A549 (cell line): ENCODE measurements around the gene FLII.

Experiments
- BHLHE40 ChIP-seq: IDR thresholded peaks from 2 replicates; pipeline ENCODE4 v1.6.1; 2012; ENCODE audit warnings: low read depth, low read length, inconsistent platforms
- EP300 ChIP-seq, 2 experiments: fragments of >200 bp; sonication (Bioruptor Twin); formaldehyde crosslinking; IDR thresholded peaks; 2 replicates in 1 of 2; 3 replicates in 1 of 2; pipeline ENCODE4 v1.6.1; 2016 to 2017
- HDAC2 ChIP-seq: fragments of 200-600 bp; sonication (generic); IDR thresholded peaks from 2 replicates; pipeline ENCODE4 v1.6.1; 2016
- JUN ChIP-seq, 2 experiments: fragments of >200 bp; sonication (Bioruptor Twin); formaldehyde crosslinking; IDR thresholded peaks; 2 replicates in 1 of 2; 3 replicates in 1 of 2; pipeline ENCODE4 v1.6.1; 2016 to 2017
- POLR2A ChIP-seq: IDR thresholded peaks from 2 replicates; pipeline ENCODE4 v1.6.1; 2012; ENCODE audit warnings: mild to moderate bottlenecking, low read length
- POLR2AphosphoS2 ChIP-seq: conservative IDR thresholded peaks from 2 replicates; pipeline ENCODE4 v1.6.1; 2012; ENCODE audit warnings: low read length, improper control_type of control experiment, inconsistent platforms
- RAD21 ChIP-seq, 2 experiments: fragments of >200 bp in 1 of 2; sonication (Bioruptor Twin) in 1 of 2; formaldehyde crosslinking in 1 of 2; IDR thresholded peaks in 1 of 2; conservative IDR thresholded peaks in 1 of 2; 2 replicates in 1 of 2; 3 replicates in 1 of 2; pipeline ENCODE4 v1.6.1; 2012 to 2018; ENCODE audit warnings: inconsistent platforms in 1 of 2
- RCOR1 ChIP-seq: fragments of 150-350 bp; IDR thresholded peaks from 2 replicates; pipeline ENCODE4 v1.6.1; 2014; ENCODE audit warnings: antibody characterized with exemption, low read length, low read depth
- TP53 ChIP-seq: fragments of 250-450 bp; sonication (Bioruptor Pico); IDR thresholded peaks from 2 replicates; pipeline ENCODE4 v1.5.0; 2021; ENCODE audit warnings: mild to moderate bottlenecking, moderate library complexity
- TF ChIP-seq, protein P1 (sequence below): fragments of >200 bp; sonication (Bioruptor Twin); formaldehyde crosslinking; IDR thresholded peaks from 3 replicates; pipeline ENCODE4 v1.5.1; 2016

DNA sequence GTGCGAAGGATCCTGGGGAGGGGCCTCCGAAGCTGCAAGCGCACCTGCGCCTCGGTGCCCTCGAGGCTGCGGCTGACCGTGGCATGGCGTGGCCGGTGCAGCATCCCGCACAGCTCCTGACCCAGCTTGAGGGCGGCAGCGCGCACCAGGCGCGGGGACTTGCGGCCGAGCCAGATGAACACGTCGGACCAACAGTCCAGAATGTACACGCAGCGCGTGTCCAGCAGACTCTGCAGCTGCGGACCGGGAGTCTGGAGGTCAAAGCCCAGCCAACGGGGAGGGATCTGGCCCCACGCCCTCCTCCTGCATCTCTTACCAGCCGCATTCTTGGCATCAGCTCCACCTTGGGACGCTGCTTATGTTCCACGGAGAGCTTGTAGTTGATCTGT is 10.9 kb downstream of the FLII start:
- no peak for TF ChIP-seq POLR2A
- no peak for TF ChIP-seq BHLHE40
- no peak for TF ChIP-seq RCOR1
- no peak for TF ChIP-seq POLR2AphosphoS2
- TF ChIP-seq, protein P1, sequence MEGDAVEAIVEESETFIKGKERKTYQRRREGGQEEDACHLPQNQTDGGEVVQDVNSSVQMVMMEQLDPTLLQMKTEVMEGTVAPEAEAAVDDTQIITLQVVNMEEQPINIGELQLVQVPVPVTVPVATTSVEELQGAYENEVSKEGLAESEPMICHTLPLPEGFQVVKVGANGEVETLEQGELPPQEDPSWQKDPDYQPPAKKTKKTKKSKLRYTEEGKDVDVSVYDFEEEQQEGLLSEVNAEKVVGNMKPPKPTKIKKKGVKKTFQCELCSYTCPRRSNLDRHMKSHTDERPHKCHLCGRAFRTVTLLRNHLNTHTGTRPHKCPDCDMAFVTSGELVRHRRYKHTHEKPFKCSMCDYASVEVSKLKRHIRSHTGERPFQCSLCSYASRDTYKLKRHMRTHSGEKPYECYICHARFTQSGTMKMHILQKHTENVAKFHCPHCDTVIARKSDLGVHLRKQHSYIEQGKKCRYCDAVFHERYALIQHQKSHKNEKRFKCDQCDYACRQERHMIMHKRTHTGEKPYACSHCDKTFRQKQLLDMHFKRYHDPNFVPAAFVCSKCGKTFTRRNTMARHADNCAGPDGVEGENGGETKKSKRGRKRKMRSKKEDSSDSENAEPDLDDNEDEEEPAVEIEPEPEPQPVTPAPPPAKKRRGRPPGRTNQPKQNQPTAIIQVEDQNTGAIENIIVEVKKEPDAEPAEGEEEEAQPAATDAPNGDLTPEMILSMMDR = no peak
- no peak for TF ChIP-seq EP300 (IDR thresholded peaks at IDR 0.05)
- TF ChIP-seq RAD21 (conservative IDR thresholded peaks at IDR 0.05 in 1 of 2, IDR thresholded peaks at IDR 0.05 in 1 of 2) = no peak
- no peak for TF ChIP-seq TP53
- no peak for TF ChIP-seq JUN (IDR thresholded peaks at IDR 0.05)
- no peak for TF ChIP-seq HDAC2
